ENCODE data around the gene USP10.

USP10 gene

GRCh38 chr16:84738255-84739038 is 38.6 kb downstream of the USP10 start:
- peak; percentile 76 for TF ChIP-seq CTCF (IDR thresholded peaks at IDR 0.05; ENCODE audit: borderline replicate concordance, control extremely low read depth, extremely low read depth, insufficient read depth, missing control alignments)
- DNase-seq (ENCODE audit: low spot score): peak; percentile 77
- in situ Hi-C loops (cut with MboI; ENCODE audit: low sequenced_read_pairs, unreplicated experiment): no loop called here

- in situ Hi-C loops (cut with MboI; ENCODE audit: low sequenced_read_pairs, unreplicated experiment): no loop called here
- DNase-seq (ENCODE audit: low spot score): no peak
These were observed 39.7 kb downstream of the USP10 start for GRCh38 chr16:84739349-84740124.

GRCh38 chr16:84740596-84741116 is 40.9 kb downstream of the USP10 start:
- in situ Hi-C loops (cut with MboI; ENCODE audit: low sequenced_read_pairs, unreplicated experiment): no loop called here
- no peak for TF ChIP-seq CTCF (IDR thresholded peaks at IDR 0.05; ENCODE audit: borderline replicate concordance, control extremely low read depth, extremely low read depth, insufficient read depth, missing control alignments)
- no peak for DNase-seq (ENCODE audit: low spot score)

More at GRCh38 chr16:84739349-84740124, 39.7 kb downstream of the USP10 start:
- no peak for TF ChIP-seq CTCF (IDR thresholded peaks at IDR 0.05; ENCODE audit: borderline replicate concordance, control extremely low read depth, extremely low read depth, insufficient read depth, missing control alignments)

- in situ Hi-C loops (cut with MboI; ENCODE audit: low sequenced_read_pairs, unreplicated experiment): no loop called here
- TF ChIP-seq CTCF (IDR thresholded peaks at IDR 0.05; ENCODE audit: borderline replicate concordance, control extremely low read depth, extremely low read depth, insufficient read depth, missing control alignments): no peak
- no peak for DNase-seq (ENCODE audit: low spot score)
These were observed 41.6 kb downstream of the USP10 start for GRCh38 chr16:84741340-84741830.

GRCh38 chr16:84742641-84743092 is 42.9 kb downstream of the USP10 start:
- no peak for DNase-seq (ENCODE audit: low spot score)
- in situ Hi-C loops (cut with MboI; ENCODE audit: low sequenced_read_pairs, unreplicated experiment): no loop called here

More at GRCh38 chr16:84742641-84743092, 42.9 kb downstream of the USP10 start:
- TF ChIP-seq CTCF (IDR thresholded peaks at IDR 0.05; ENCODE audit: borderline replicate concordance, control extremely low read depth, extremely low read depth, insufficient read depth, missing control alignments): no peak
